ENCODE data around the gene MFN2. TPM values are rescaled to one million over a fixed set of nuclear protein-coding genes. Genes with fewer than 3 reads are reported as not detected.

MFN2 gene
- total and polyA plus RNA-seq, 8 donors: 45.4 to 82.0 (median 52.0) TPM

DNA sequence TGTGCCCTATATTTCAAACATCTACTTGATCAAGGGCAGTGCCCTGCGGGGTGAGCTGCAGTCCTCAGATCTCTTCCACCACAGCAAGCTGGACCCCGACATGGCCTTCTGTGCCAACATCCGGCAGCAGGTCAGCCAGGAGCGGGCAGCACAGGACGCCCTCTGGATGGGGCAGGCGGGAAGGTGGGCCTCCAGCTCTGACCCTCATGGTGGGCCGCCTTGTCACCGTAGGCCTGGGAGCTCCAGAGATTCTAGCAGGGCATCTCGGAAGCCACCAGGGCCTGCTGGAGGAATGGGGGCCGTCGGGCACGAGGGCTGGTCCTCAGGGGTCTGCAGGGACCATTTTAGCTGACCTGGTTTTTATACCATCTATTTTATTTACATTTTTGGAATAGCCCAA lies 15.6 kb upstream of the MFN2 start:
- Histone ChIP-seq H3K4me1 (peaks cover 0 to 18% of the 10 kb centered on the region in 2 donors), H3K27me3 (no peaks in the 10 kb centered on the region), H3K36me3 (peaks cover 0 to 89% of the 10 kb centered on the region in 2 donors), H3K4me3 (no peak overlapping the region), H3K9me3 (no peaks in the 10 kb centered on the region), H3K27ac (no peak overlapping the region)
- no peak for ATAC-seq
- intact Hi-C loops (cut with DNase I): loop anchor here in 1 of 2 donors (10.0 kb wide), 1 partner anchor 60 kb away; no protein-coding TSS in a partner anchor
- TF ChIP-seq, protein P1, sequence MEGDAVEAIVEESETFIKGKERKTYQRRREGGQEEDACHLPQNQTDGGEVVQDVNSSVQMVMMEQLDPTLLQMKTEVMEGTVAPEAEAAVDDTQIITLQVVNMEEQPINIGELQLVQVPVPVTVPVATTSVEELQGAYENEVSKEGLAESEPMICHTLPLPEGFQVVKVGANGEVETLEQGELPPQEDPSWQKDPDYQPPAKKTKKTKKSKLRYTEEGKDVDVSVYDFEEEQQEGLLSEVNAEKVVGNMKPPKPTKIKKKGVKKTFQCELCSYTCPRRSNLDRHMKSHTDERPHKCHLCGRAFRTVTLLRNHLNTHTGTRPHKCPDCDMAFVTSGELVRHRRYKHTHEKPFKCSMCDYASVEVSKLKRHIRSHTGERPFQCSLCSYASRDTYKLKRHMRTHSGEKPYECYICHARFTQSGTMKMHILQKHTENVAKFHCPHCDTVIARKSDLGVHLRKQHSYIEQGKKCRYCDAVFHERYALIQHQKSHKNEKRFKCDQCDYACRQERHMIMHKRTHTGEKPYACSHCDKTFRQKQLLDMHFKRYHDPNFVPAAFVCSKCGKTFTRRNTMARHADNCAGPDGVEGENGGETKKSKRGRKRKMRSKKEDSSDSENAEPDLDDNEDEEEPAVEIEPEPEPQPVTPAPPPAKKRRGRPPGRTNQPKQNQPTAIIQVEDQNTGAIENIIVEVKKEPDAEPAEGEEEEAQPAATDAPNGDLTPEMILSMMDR (IDR thresholded peaks at IDR 0.05): no peak
- no peak for DNase-seq

DNA sequence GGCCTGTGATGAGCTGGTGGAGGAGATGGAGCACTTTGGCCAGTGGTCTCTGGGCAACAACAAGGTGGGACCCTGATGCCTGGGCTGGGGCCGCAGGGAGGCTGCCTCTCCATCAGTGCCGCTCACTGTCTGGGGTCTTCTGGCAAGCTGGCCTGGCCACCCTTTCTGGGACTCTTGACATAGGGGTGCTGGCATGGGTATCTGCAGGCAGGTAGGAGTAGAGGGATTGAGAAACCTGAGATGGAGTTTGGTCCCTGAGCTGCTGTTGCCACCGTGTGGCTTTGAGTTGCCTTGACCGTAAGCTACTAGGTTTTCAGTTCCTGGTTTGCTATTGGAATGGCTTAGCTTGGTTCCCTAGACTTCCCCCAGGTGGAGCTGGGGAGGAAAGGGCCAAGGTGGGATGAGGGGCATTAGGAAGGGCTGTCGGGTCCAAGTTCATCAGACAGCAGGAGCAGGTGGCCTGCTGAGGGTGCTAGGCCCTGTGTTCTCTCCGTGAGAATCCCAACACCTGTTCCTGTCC lies 13.2 kb upstream of the MFN2 start:
- H3K36me3 ChIP-seq: peaks cover 0 to 86% of the 10 kb centered on the region in 2 donors
- no peaks in the 10 kb centered on the region for H3K9me3 ChIP-seq
- TF ChIP-seq, protein P1 (IDR thresholded peaks at IDR 0.05): peak in 1 of 2 donors; percentile 33
- H3K27me3 ChIP-seq: no peaks in the 10 kb centered on the region
- DNase-seq (peak in 1 of 4 donors; percentile 31), ATAC-seq (peak; percentile 45)
- H3K4me3 ChIP-seq: no peak overlapping the region
- no peak overlapping the region for H3K27ac ChIP-seq
- intact Hi-C loops (cut with DNase I): loop anchor here in 1 of 2 donors (10.0 kb wide), 1 partner anchor 62 kb away; no protein-coding TSS in a partner anchor
- no peaks in the 10 kb centered on the region for H3K4me1 ChIP-seq

DNA sequence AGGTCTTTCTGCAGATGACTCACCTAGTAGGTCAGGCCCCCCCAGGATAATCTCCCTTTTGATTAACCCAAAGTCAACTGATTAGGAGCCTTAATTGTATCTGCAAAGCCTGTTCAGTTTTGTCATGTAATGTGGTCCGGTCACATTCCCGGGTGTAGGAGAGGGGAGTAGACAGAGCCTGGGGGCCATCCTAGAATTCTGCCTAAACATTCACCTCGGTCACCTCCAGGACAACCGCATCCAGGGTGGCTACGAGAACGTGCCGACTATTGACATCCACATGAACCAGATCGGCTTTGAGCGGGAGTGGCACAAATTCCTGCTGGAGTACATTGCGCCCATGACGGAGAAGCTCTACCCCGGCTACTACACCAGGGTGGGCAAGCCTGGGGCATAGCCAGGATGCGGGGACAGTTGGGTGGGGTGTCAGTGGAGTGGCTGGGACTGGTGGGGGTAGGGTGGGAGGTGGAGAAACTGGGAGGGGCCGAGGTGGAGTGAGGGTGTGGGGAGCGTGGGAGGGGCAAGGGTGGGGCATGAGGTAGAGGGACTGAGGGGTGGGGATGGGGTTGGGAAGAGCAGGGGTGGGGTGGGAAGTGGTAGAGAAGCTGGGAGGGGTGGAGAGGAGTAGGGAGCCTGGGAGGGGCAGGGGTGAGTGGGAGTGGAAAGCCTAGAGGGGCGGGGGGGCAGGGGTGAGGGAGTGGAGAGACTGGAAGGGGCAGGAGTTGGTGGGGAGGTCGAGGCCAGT lies 9.6 kb upstream of the MFN2 start:
- TF ChIP-seq, protein P1 (IDR thresholded peaks at IDR 0.05): no peak
- Histone ChIP-seq H3K4me3 (no peak overlapping the region), H3K9me3 (no peaks in the 10 kb centered on the region), H3K27me3 (no peaks in the 10 kb centered on the region), H3K27ac (no peak overlapping the region), H3K36me3 (peaks cover 0 to 86% of the 10 kb centered on the region in 2 donors), H3K4me1 (no peaks in the 10 kb centered on the region)
- intact Hi-C loops (cut with DNase I): loop anchor here in 1 of 2 donors (10.0 kb wide), 1 partner anchor 126 kb away; the partner anchor contains the start of gene NPPA
- no peak for DNase-seq
- ATAC-seq: no peak

DNA sequence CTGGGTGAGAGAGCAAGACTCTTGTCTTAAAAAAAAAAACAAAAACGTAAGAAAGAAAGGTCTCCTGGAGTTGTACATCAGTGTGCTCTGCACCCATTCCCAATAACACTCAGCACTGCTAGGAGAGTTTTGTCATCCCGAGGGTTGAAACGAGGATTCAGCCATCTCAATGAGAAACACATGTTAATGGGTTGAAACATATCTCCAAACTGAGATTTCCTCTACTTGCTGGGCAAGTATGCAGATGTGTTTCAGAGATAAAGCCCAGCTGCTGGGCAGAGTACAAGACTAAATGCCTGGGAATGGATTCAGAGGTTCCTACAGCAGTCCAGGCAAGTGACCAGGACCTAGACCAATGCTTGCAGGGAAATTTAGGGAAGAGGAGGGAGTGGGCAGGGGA lies 2.6 kb upstream of the MFN2 start:
- TF ChIP-seq, protein P1 (IDR thresholded peaks at IDR 0.05): no peak
- intact Hi-C loops (cut with DNase I): loop anchor here in 1 of 2 donors (10.0 kb wide), 1 partner anchor 133 kb away; the partner anchor contains the start of gene NPPA
- H3K36me3 ChIP-seq: peaks cover 0 to 42% of the 10 kb centered on the region in 2 donors
- H3K9me3 ChIP-seq: no peaks in the 10 kb centered on the region
- ATAC-seq (no peak), DNase-seq (no peak)
- H3K27ac ChIP-seq: no peak overlapping the region
- H3K4me3 ChIP-seq: no peak overlapping the region
- no peaks in the 10 kb centered on the region for H3K27me3 ChIP-seq
- H3K4me1 ChIP-seq: peaks cover 14 to 43% of the 10 kb centered on the region in 2 donors

DNA sequence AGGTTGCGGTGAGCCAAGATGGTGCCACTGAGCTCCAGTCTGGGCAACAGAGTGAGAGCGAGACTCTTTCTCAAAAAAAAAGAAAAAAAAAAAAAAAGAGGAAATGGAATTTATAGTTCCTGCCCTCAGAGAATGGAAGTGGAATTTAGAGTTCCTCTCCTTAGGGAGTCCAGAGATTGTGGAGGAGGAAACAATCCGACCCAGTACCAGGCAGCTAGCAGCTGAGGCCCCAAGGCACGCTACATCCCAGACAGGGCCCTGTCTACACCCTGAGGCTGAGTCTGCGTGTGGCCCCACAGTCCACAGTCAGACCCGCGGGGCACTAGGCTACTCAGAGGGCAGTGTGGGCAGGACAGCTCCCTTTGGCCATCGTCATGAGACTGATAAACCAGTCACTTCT lies 1.9 kb upstream of the MFN2 start:
- Histone ChIP-seq H3K27ac (peak overlapping the region in 1 of 2 donors; percentile 0), H3K36me3 (peaks cover 0 to 42% of the 10 kb centered on the region in 2 donors), H3K9me3 (no peaks in the 10 kb centered on the region), H3K4me3 (no peak overlapping the region), H3K27me3 (no peaks in the 10 kb centered on the region), H3K4me1 (peaks cover 14 to 49% of the 10 kb centered on the region in 2 donors)
- TF ChIP-seq, protein P1 (IDR thresholded peaks at IDR 0.05): no peak
- DNase-seq (no peak), ATAC-seq (no peak)
- intact Hi-C loops (cut with DNase I): loop anchor here in 1 of 2 donors (10.0 kb wide), 1 partner anchor 134 kb away; the partner anchor contains the start of gene NPPA
